K562 treated with DMSO at 1 percent for 4 hours (cell line): Measurements from ENCODE around the gene SERAC1. TPM values are rescaled to one million over a fixed set of nuclear protein-coding genes. Genes with fewer than 3 reads are reported as not detected.

ENCODE experiments used
- total RNA-seq: library from RNA; unstranded; fragments of 300-600 nt; gene quantifications from 2 replicates; pipeline ENCODE4 v1.2.3, GENCODE V29; 2022; ENCODE audit not compliant: insufficient read depth

Gene SERAC1
- total RNA-seq: 3.8 and 4.9 TPM in 2 replicates

DNA sequence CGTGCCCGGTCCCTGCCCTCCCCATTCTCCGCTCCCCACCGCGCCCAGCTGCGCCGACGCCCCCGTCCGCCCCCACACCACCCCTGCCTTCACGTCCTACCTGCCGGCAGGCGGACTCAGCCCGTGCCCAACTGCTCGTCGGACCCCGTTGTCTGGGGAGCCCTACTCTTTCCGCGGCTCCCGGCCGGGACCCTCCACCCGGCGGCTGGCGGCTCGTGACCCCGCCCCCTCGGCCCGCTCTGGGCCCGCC is at the start of gene SERAC1:
SERAC1 (minus strand) TSS at position 223 of the 250 bp plus-strand sequence. CDS start 9,899 bp downstream, outside the sequence.

Other genes with a start within 250 kb of the SERAC1 start
- gene SYNJ2, start 186.4 kb downstream of the SERAC1 start, total RNA-seq: 11.0 and 14.8 TPM in 2 replicates
- 1.7 and 3.1 TPM in 2 replicates for gene GTF2H5, start 88 bp upstream of the SERAC1 start, total RNA-seq
- 5.4 TPM in 2 replicates for gene TULP4, start 144.2 kb upstream of the SERAC1 start, total RNA-seq